Stomach (tissue), 19 donors: ENCODE data around the gene RPS24. TPM values are rescaled to one million over a fixed set of nuclear protein-coding genes. Genes with fewer than 3 reads are reported as not detected.

Experiments
- DNase-seq, 2 donors: peaks; one replicate each; pipeline versions ENCODE4 v3.0.0 to v3.0.0-alpha.2; 2013 to 2019
- H3K27ac ChIP-seq, 5 donors: fragments of 200-600 bp in 4 of 5; sonication (generic) in 4 of 5; one replicate each; pipeline ENCODE4 v1.5.1; 2013 to 2019; ENCODE audit warnings: mild to moderate bottlenecking in 1 of 5, moderate library complexity in 1 of 5
- H3K27me3 ChIP-seq, 3 donors: fragments of 200-600 bp; sonication (generic); one replicate each; pipeline ENCODE4 v1.5.1; 2017 to 2019; ENCODE audit warnings: mixed run types in 1 of 3
- H3K36me3 ChIP-seq, 4 donors: fragments of 200-600 bp; sonication (generic); 1 replicate in 3 of 4; 2 replicates in 1 of 4; pipeline ENCODE4 v1.5.1; 2016 to 2019
- H3K4me1 ChIP-seq, 4 donors: fragments of 200-600 bp; sonication (generic); one replicate each; pipeline ENCODE4 v1.5.1; 2016 to 2019
- H3K4me3 ChIP-seq, 4 donors: fragments of 200-600 bp; sonication (generic) in 3 of 4; one replicate each; pipeline ENCODE4 v1.5.1; 2016 to 2019; ENCODE audit warnings: mild to moderate bottlenecking in 1 of 4
- H3K9me3 ChIP-seq, 4 donors: fragments of 200-600 bp; sonication (generic); one replicate each; pipeline ENCODE4 v1.5.1; 2016 to 2019
- CTCF ChIP-seq, 7 experiments: fragments of 450-650 bp in 4 of 7; fragments of 200-600 bp in 3 of 7; sonication (generic) in 3 of 7; IDR thresholded peaks; one replicate each; pipeline ENCODE4 v1.5.1; 2016 to 2019; ENCODE audit warnings: antibody characterized with exemption in 7 of 7, control low read depth in 2 of 7, mild to moderate bottlenecking in 1 of 7
- EP300 ChIP-seq: sonication (generic); formaldehyde crosslinking; IDR thresholded peaks from one replicate; pipeline ENCODE4 v1.6.1; 2017; ENCODE audit warnings: antibody characterized with exemption
- POLR2A ChIP-seq, 4 donors: fragments of 450-650 bp; IDR thresholded peaks; one replicate each; pipeline ENCODE4 v1.6.1; 2016; ENCODE audit warnings: antibody characterized with exemption in 4 of 4, control low read depth in 2 of 4, mild to moderate bottlenecking in 1 of 4, moderate library complexity in 1 of 4
- POLR2AphosphoS5 ChIP-seq, 3 donors: sonication (generic); formaldehyde crosslinking; IDR thresholded peaks; one replicate each; pipeline ENCODE4 v1.6.1; 2016; ENCODE audit warnings: antibody characterized with exemption in 3 of 3
- WGBS, 5 donors: extraction: QIAGEN DNeasy Blood & Tissue Kit in 3 of 5; methylation state at CpG; one replicate each; pipeline versions ENCODE4 v1.1.5 to v1.1.7; 2013 to 2018; 5-methylcytosine and 5-hydroxymethylcytosine counted together
- intact Hi-C: fragments of 100-400 bp; cut with DNase I; formaldehyde crosslinking; loops from one replicate; pipeline ENCODE4 v1.15.1; 2023; ENCODE audit warnings: low total_unique reads
- long read RNA-seq, 10 donors: transcript quantifications; one replicate each; lab custom pipeline, GENCODE V29; 2026
- polyA plus RNA-seq, 3 donors: library from polyadenylated mRNA; stranded (reverse); fragments of 200-250 nt; gene quantifications; one replicate each; pipeline ENCODE4 v1.2.3, GENCODE V29; 2013
- total RNA-seq, 5 donors: library from RNA; depleted of rRNA; stranded (reverse); fragments of >200 nt; gene quantifications; one replicate each; pipeline versions ENCODE4 v1.1.0 to v1.2.3, GENCODE V29; 2014 to 2016
- donor health status: healthy with polysubstance abuse.
- donor health status: Bipolar disorder and iron deficiency.
- donor health status: healthy.

Gene RPS24
- total RNA-seq (1,000 to 10,000 TPM in 4 of 5 donors, 100 to 1,000 TPM in 1; 936 to 2,996 (median 2,299) TPM), polyA plus RNA-seq (1,000 to 10,000 TPM; 5,082 to 7,888 (median 5,945) TPM)
- long read RNA-seq, donor 1, transcript RPS24-207 (3 exons, 1,104 nt) = minor isoform, 76 of 1,376 reads
- long read RNA-seq, donor 1, transcript RPS24-210 (4 exons, 1,008 nt) = minor isoform, 40 of 1,376 reads
- long read RNA-seq, donor 1, transcript RPS24-211 (1 exons, 2,146 nt) = minor isoform, 229 of 1,376 reads
- long read RNA-seq, donor 1, transcript RPS24-219 (6 exons, 684 nt) = major isoform, 442 of 1,376 reads
- long read RNA-seq, donor 1, partial matches to known transcripts = 280 of 1,376 reads
- long read RNA-seq, donor 1, other reads (novel, unspliced or antisense) = 280 of 1,376 reads
- long read RNA-seq, donor 2, transcript RPS24-211 (1 exons, 2,146 nt) = minor isoform, 193 of 1,249 reads
- long read RNA-seq, donor 2, transcript RPS24-214 (5 exons, 634 nt) = minor isoform, 52 of 1,249 reads
- long read RNA-seq, donor 2, transcript RPS24-219 (6 exons, 684 nt) = major isoform, 375 of 1,249 reads
- long read RNA-seq, donor 2, transcript RPS24-207 (3 exons, 1,104 nt) = minor isoform, 48 of 1,249 reads
- long read RNA-seq, donor 2, partial matches to known transcripts = 265 of 1,249 reads
- long read RNA-seq, donor 2, other reads (novel, unspliced or antisense) = 285 of 1,249 reads
- long read RNA-seq, donor 3, transcript RPS24-210 (4 exons, 1,008 nt) = minor isoform, 41 of 1,496 reads
- long read RNA-seq, donor 3, transcript RPS24-207 (3 exons, 1,104 nt) = minor isoform, 64 of 1,496 reads
- long read RNA-seq, donor 3, transcript RPS24-211 (1 exons, 2,146 nt) = minor isoform, 215 of 1,496 reads
- long read RNA-seq, donor 3, transcript RPS24-219 (6 exons, 684 nt) = major isoform, 423 of 1,496 reads
- long read RNA-seq, donor 3, partial matches to known transcripts = 384 of 1,496 reads
- long read RNA-seq, donor 3, other reads (novel, unspliced or antisense) = 334 of 1,496 reads
- long read RNA-seq, donor 4, transcript RPS24-211 (1 exons, 2,146 nt) = minor isoform, 42 of 245 reads
- long read RNA-seq, donor 4, transcript RPS24-214 (5 exons, 634 nt) = minor isoform, 8 of 245 reads
- long read RNA-seq, donor 4, transcript RPS24-210 (4 exons, 1,008 nt) = minor isoform, 7 of 245 reads
- long read RNA-seq, donor 4, transcript RPS24-219 (6 exons, 684 nt) = major isoform, 93 of 245 reads
- long read RNA-seq, donor 4, partial matches to known transcripts = 60 of 245 reads
- long read RNA-seq, donor 4, other reads (novel, unspliced or antisense) = 29 of 245 reads
- long read RNA-seq, donor 5, transcript RPS24-214 (5 exons, 634 nt) = minor isoform, 55 of 1,738 reads
- long read RNA-seq, donor 5, transcript RPS24-210 (4 exons, 1,008 nt) = minor isoform, 54 of 1,738 reads
- long read RNA-seq, donor 5, transcript RPS24-211 (1 exons, 2,146 nt) = minor isoform, 189 of 1,738 reads
- long read RNA-seq, donor 5, transcript RPS24-219 (6 exons, 684 nt) = major isoform, 584 of 1,738 reads
- long read RNA-seq, donor 5, partial matches to known transcripts = 412 of 1,738 reads
- long read RNA-seq, donor 5, other reads (novel, unspliced or antisense) = 396 of 1,738 reads
- long read RNA-seq, donor 6, transcript RPS24-211 (1 exons, 2,146 nt) = minor isoform, 733 of 4,521 reads
- long read RNA-seq, donor 6, transcript RPS24-219 (6 exons, 684 nt) = major isoform, 1,444 of 4,521 reads
- long read RNA-seq, donor 6, transcript RPS24-214 (5 exons, 634 nt) = minor isoform, 108 of 4,521 reads
- long read RNA-seq, donor 6, transcript RPS24-207 (3 exons, 1,104 nt) = minor isoform, 168 of 4,521 reads
- long read RNA-seq, donor 6, partial matches to known transcripts = 804 of 4,521 reads
- long read RNA-seq, donor 6, other reads (novel, unspliced or antisense) = 1,192 of 4,521 reads
- long read RNA-seq, donor 7, transcript RPS24-214 (5 exons, 634 nt) = minor isoform, 79 of 2,262 reads
- long read RNA-seq, donor 7, transcript RPS24-207 (3 exons, 1,104 nt) = minor isoform, 71 of 2,262 reads
- long read RNA-seq, donor 7, transcript RPS24-211 (1 exons, 2,146 nt) = minor isoform, 260 of 2,262 reads
- long read RNA-seq, donor 7, transcript RPS24-219 (6 exons, 684 nt) = major isoform, 627 of 2,262 reads
- long read RNA-seq, donor 7, partial matches to known transcripts = 716 of 2,262 reads
- long read RNA-seq, donor 7, other reads (novel, unspliced or antisense) = 452 of 2,262 reads
- long read RNA-seq, donor 8, transcript RPS24-219 (6 exons, 684 nt) = major isoform, 725 of 2,511 reads
- long read RNA-seq, donor 8, transcript RPS24-210 (4 exons, 1,008 nt) = minor isoform, 94 of 2,511 reads
- long read RNA-seq, donor 8, transcript RPS24-211 (1 exons, 2,146 nt) = minor isoform, 299 of 2,511 reads
- long read RNA-seq, donor 8, transcript RPS24-207 (3 exons, 1,104 nt) = minor isoform, 121 of 2,511 reads
- long read RNA-seq, donor 8, partial matches to known transcripts = 635 of 2,511 reads
- long read RNA-seq, donor 8, other reads (novel, unspliced or antisense) = 581 of 2,511 reads
- long read RNA-seq, donor 9, transcript RPS24-207 (3 exons, 1,104 nt) = minor isoform, 140 of 2,880 reads
- long read RNA-seq, donor 9, transcript RPS24-219 (6 exons, 684 nt) = major isoform, 664 of 2,880 reads
- long read RNA-seq, donor 9, transcript RPS24-211 (1 exons, 2,146 nt) = minor isoform, 474 of 2,880 reads
- long read RNA-seq, donor 9, transcript RPS24-210 (4 exons, 1,008 nt) = minor isoform, 85 of 2,880 reads
- long read RNA-seq, donor 9, partial matches to known transcripts = 1,334 of 2,880 reads
- long read RNA-seq, donor 9, other reads (novel, unspliced or antisense) = 150 of 2,880 reads
- long read RNA-seq, donor 10, transcript RPS24-207 (3 exons, 1,104 nt) = minor isoform, 52 of 1,137 reads
- long read RNA-seq, donor 10, transcript RPS24-219 (6 exons, 684 nt) = major isoform, 395 of 1,137 reads
- long read RNA-seq, donor 10, transcript RPS24-214 (5 exons, 634 nt) = minor isoform, 38 of 1,137 reads
- long read RNA-seq, donor 10, transcript RPS24-211 (1 exons, 2,146 nt) = minor isoform, 124 of 1,137 reads
- long read RNA-seq, donor 10, partial matches to known transcripts = 184 of 1,137 reads
- long read RNA-seq, donor 10, other reads (novel, unspliced or antisense) = 309 of 1,137 reads

- peak; percentile 97 to 99 for DNase-seq
- intact Hi-C loops = no loop called here
- H3K4me3 ChIP-seq = peak within 1 kb of the TSS; percentile 78 to 97 (median 86)
- peaks cover 19 to 61% (median 50%) of the 10 kb centered on the region in 4 donors for H3K4me1 ChIP-seq
- no peak for TF ChIP-seq CTCF (IDR thresholded peaks at IDR 0.05)
- TF ChIP-seq POLR2AphosphoS5 (IDR thresholded peaks at IDR 0.05) = peak; percentile 59 to 93 (median 91)
- peak in 1 of 4 donors; percentile 64 for TF ChIP-seq POLR2A (IDR thresholded peaks at IDR 0.05)
- no peak for TF ChIP-seq EP300
- H3K36me3 ChIP-seq = peaks cover 37 to 40% (median 38%) of the 10 kb centered on the region in 4 donors
- no peaks in the 10 kb centered on the region for H3K9me3 ChIP-seq
- H3K27me3 ChIP-seq = no peaks in the 10 kb centered on the region
- peak within 1 kb of the TSS; percentile 69 to 86 (median 85) for H3K27ac ChIP-seq
- WGBS, 5 donors = 0 to 1% (median 0%) methylated on average over 41 to 55 of the region's 55 CpGs
Observed at GRCh38 chr10:78033637-78034470, at the start of gene RPS24. Gene RPS24 (plus strand): TSS chr10:78033863. CDS start chr10:78033902, 39 bp downstream.

- Histone ChIP-seq H3K4me1 (no peaks in the 10 kb centered on the region), H3K9me3 (no peaks in the 10 kb centered on the region), H3K36me3 (peaks cover 90 to 100% (median 99%) of the 10 kb centered on the region in 4 donors), H3K27me3 (no peaks in the 10 kb centered on the region), H3K4me3 (no peak overlapping the region), H3K27ac (no peak overlapping the region)
- no peak for DNase-seq
- TF ChIP-seq POLR2AphosphoS5 (IDR thresholded peaks at IDR 0.05) (no peak), EP300 (no peak), CTCF (IDR thresholded peaks at IDR 0.05) (no peak), POLR2A (IDR thresholded peaks at IDR 0.05) (no peak)
- 78 to 88% (median 86%) methylated on average over 4 of the region's 4 CpGs for WGBS, 5 donors
- intact Hi-C loops = no loop called here
Observed at GRCh38 chr10:77984986-77985385, 48.7 kb upstream of the RPS24 start.
